Brain microvascular endothelial cell (primary cell): Measurements from ENCODE around the gene SLC25A1.

Source experiments
- DNase-seq: peaks from one replicate; pipeline ENCODE4 v3.0.0-alpha.2; 2020
- H3K27ac ChIP-seq: fragments of 250-450 bp; sonication (Bioruptor Pico); 2 replicates; pipeline ENCODE4 v1.5.1; 2020; ENCODE audit warnings: mild to moderate bottlenecking, moderate library complexity
- H3K27me3 ChIP-seq: fragments of 250-450 bp; sonication (Bioruptor Pico); replicated peaks from 2 replicates; pipeline ENCODE4 v1.5.1; 2020; ENCODE audit warnings: mild to moderate bottlenecking
- H3K36me3 ChIP-seq: fragments of 250-450 bp; sonication (Bioruptor Pico); replicated peaks from 2 replicates; pipeline ENCODE4 v1.5.1; 2020; ENCODE audit warnings: mild to moderate bottlenecking
- H3K4me3 ChIP-seq: 2 replicates; pipeline ENCODE4 v1.5.1; 2011; ENCODE audit warnings: low read depth, mild to moderate bottlenecking, control low read depth, low read length, moderate library complexity
- in situ Hi-C: cut with HindIII; loops from 2 replicates; pipeline ENCODE4 v1.10.0; 2017; ENCODE audit warnings: low sequenced_read_pairs, low pct_ligation_motif_present
- TF ChIP-seq, protein P1 (sequence below): IDR thresholded peaks from 2 replicates; pipeline ENCODE4 v1.5.1; 2011; ENCODE audit warnings: low read depth, mild to moderate bottlenecking, moderate library complexity, low read length, control low read depth, inconsistent platforms; ENCODE audit errors: missing control alignments

Gene SLC25A1

GRCh38 chr22:19178657-19179496 lies at the start of gene SLC25A1:
Gene SLC25A1 (minus strand): TSS chr22:19178736. CDS start chr22:19178673, 63 bp downstream.
- H3K27ac ChIP-seq: peak within 1 kb of the TSS; percentile 46
- peaks cover 2% of the 10 kb centered on the region for H3K36me3 ChIP-seq
- peak within 1 kb of the TSS; percentile 71 for H3K4me3 ChIP-seq
- H3K27me3 ChIP-seq: no peaks in the 10 kb centered on the region
- DNase-seq: peak; percentile 75
- in situ Hi-C loops: no loop called here
- TF ChIP-seq, protein P1, sequence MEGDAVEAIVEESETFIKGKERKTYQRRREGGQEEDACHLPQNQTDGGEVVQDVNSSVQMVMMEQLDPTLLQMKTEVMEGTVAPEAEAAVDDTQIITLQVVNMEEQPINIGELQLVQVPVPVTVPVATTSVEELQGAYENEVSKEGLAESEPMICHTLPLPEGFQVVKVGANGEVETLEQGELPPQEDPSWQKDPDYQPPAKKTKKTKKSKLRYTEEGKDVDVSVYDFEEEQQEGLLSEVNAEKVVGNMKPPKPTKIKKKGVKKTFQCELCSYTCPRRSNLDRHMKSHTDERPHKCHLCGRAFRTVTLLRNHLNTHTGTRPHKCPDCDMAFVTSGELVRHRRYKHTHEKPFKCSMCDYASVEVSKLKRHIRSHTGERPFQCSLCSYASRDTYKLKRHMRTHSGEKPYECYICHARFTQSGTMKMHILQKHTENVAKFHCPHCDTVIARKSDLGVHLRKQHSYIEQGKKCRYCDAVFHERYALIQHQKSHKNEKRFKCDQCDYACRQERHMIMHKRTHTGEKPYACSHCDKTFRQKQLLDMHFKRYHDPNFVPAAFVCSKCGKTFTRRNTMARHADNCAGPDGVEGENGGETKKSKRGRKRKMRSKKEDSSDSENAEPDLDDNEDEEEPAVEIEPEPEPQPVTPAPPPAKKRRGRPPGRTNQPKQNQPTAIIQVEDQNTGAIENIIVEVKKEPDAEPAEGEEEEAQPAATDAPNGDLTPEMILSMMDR: no peak

- in situ Hi-C loops: no loop called here
- H3K4me3 ChIP-seq: no peak overlapping the region
- TF ChIP-seq, protein P1: no peak
- H3K36me3 ChIP-seq: peaks cover 25% of the 10 kb centered on the region
- no peaks in the 10 kb centered on the region for H3K27me3 ChIP-seq
- DNase-seq: no peak
- H3K27ac ChIP-seq: no peak overlapping the region
Observed at GRCh38 chr22:19228179-19228578, 49.6 kb upstream of the SLC25A1 start.

GRCh38 chr22:19226428-19226827 lies 47.9 kb upstream of the SLC25A1 start:
- in situ Hi-C loops: no loop called here
- Histone ChIP-seq H3K4me3 (no peak overlapping the region), H3K27ac (no peak overlapping the region), H3K27me3 (no peaks in the 10 kb centered on the region), H3K36me3 (peaks cover 28% of the 10 kb centered on the region)
- TF ChIP-seq, protein P1: no peak
- DNase-seq: no peak

- no peak overlapping the region for H3K4me3 ChIP-seq
- TF ChIP-seq, protein P1: no peak
- no peaks in the 10 kb centered on the region for H3K27me3 ChIP-seq
- no peak overlapping the region for H3K27ac ChIP-seq
- in situ Hi-C loops: no loop called here
- no peak for DNase-seq
- H3K36me3 ChIP-seq: peaks cover 33% of the 10 kb centered on the region
Observed at GRCh38 chr22:19225560-19225959, 47.0 kb upstream of the SLC25A1 start.

- in situ Hi-C loops: no loop called here
- H3K36me3 ChIP-seq: peaks cover 36% of the 10 kb centered on the region
Observed at GRCh38 chr22:19224985-19225384, 46.4 kb upstream of the SLC25A1 start.

More at GRCh38 chr22:19224985-19225384, 46.4 kb upstream of the SLC25A1 start:
- Histone ChIP-seq H3K27ac (no peak overlapping the region), H3K27me3 (no peaks in the 10 kb centered on the region), H3K4me3 (no peak overlapping the region)
- DNase-seq: no peak
- TF ChIP-seq, protein P1: no peak
